Measurements from ENCODE around the gene PRM1.

PRM1 gene

GRCh38 chr16:11231367-11231970, 49.7 kb downstream of the PRM1 start:
- POLR2A ChIA-PET = no interaction called here
- CTCF ChIA-PET = interaction anchor here (1.0 kb wide), 1 partner anchor 26 kb away, joined by 3 read pairs; no protein-coding TSS in a partner anchor
- TF ChIP-seq SUZ12 (IDR thresholded peaks at IDR 0.05) (no peak), FOXK2 (IDR thresholded peaks at IDR 0.05) (no peak), CTBP1 (IDR thresholded peaks at IDR 0.05; ENCODE audit: borderline replicate concordance) (no peak), ZNF384 (IDR thresholded peaks at IDR 0.05) (no peak), TARDBP (IDR thresholded peaks at IDR 0.05) (no peak), NFRKB (IDR thresholded peaks at IDR 0.05) (no peak), FOXM1 (IDR thresholded peaks at IDR 0.05; ENCODE audit: borderline replicate concordance) (no peak), L3MBTL2 (conservative IDR thresholded peaks at IDR 0.05) (no peak), FOXA1 (IDR thresholded peaks at IDR 0.05) (no peak), LEF1 (IDR thresholded peaks at IDR 0.05; ENCODE audit: borderline replicate concordance) (no peak), SP1 (IDR thresholded peaks at IDR 0.05) (no peak), PKNOX1 (IDR thresholded peaks at IDR 0.05) (no peak), ELF4 (IDR thresholded peaks at IDR 0.05) (no peak)
- no peak for DNase-seq (ENCODE audit: extremely low spot score)
